Trophoblast cell (in vitro differentiated cells and primary cell): ENCODE results near the gene TMEM45A.

Experiments used
- DNase-seq, 2 donors: peaks; one replicate each; pipeline ENCODE4 v3.0.0-alpha.2; 2016
- H2AFZ ChIP-seq: 2 replicates; pipeline ENCODE4 v1.6.1; 2013; ENCODE audit warnings: low read length, moderate library complexity, mild to moderate bottlenecking; ENCODE audit not compliant: insufficient read depth, poor library complexity
- H2AK5ac ChIP-seq: 2 replicates; pipeline ENCODE4 v1.6.1; 2013; ENCODE audit warnings: mild to moderate bottlenecking, low read length
- H2BK120ac ChIP-seq: 2 replicates; pipeline ENCODE4 v1.6.1; 2013; ENCODE audit warnings: low read length, mild to moderate bottlenecking, moderate library complexity; ENCODE audit not compliant: insufficient read depth, poor library complexity
- H2BK12ac ChIP-seq: 2 replicates; pipeline ENCODE4 v1.6.1; 2013; ENCODE audit warnings: mild to moderate bottlenecking, low read length, moderate library complexity
- H2BK5ac ChIP-seq: 2 replicates; pipeline ENCODE4 v1.6.1; 2013; ENCODE audit warnings: low read length, low read depth, moderate library complexity, mild to moderate bottlenecking; ENCODE audit not compliant: poor library complexity
- H3K14ac ChIP-seq: 2 replicates; pipeline ENCODE4 v1.6.1; 2013; ENCODE audit warnings: mild to moderate bottlenecking, low read length
- H3K18ac ChIP-seq: 2 replicates; pipeline ENCODE4 v1.6.1; 2013; ENCODE audit warnings: mild to moderate bottlenecking, low read length
- H3K23ac ChIP-seq: 2 replicates; pipeline ENCODE4 v1.6.1; 2013; ENCODE audit warnings: low read length
- H3K27ac ChIP-seq: 2 replicates; pipeline ENCODE4 v1.5.1; 2013; ENCODE audit warnings: low read depth, mild to moderate bottlenecking, inconsistent platforms, low read length, moderate library complexity
- H3K27me3 ChIP-seq: 2 replicates; pipeline ENCODE4 v1.6.1; 2013; ENCODE audit warnings: inconsistent platforms, mild to moderate bottlenecking, low read length, moderate library complexity; ENCODE audit not compliant: insufficient read depth
- H3K36me3 ChIP-seq, 2 experiments: 1 replicate in 1 of 2; 2 replicates in 1 of 2; pipeline ENCODE4 v1.6.1; 2013; ENCODE audit warnings: low read length in 2 of 2, mild to moderate bottlenecking in 2 of 2, moderate library complexity in 1 of 2; ENCODE audit not compliant: insufficient read depth in 2 of 2, control insufficient read depth in 1 of 2
- H3K4ac ChIP-seq: 2 replicates; pipeline ENCODE4 v1.6.1; 2013; ENCODE audit warnings: low read depth, mild to moderate bottlenecking, low read length, moderate library complexity
- H3K4me1 ChIP-seq, 2 experiments: 1 replicate in 1 of 2; 2 replicates in 1 of 2; pipeline ENCODE4 v1.6.1; 2013; ENCODE audit warnings: low read length in 2 of 2, mild to moderate bottlenecking in 2 of 2, moderate library complexity in 1 of 2; ENCODE audit not compliant: insufficient read depth in 2 of 2, control insufficient read depth in 1 of 2
- H3K4me2 ChIP-seq: 2 replicates; pipeline ENCODE4 v1.6.1; 2013; ENCODE audit warnings: inconsistent platforms, mild to moderate bottlenecking, low read length, moderate library complexity
- H3K4me3 ChIP-seq: 2 replicates; pipeline ENCODE4 v1.5.1; 2013; ENCODE audit warnings: mild to moderate bottlenecking, low read depth, low read length, inconsistent platforms
- H3K79me1 ChIP-seq: one replicate; pipeline ENCODE4 v1.6.1; 2013; ENCODE audit warnings: low read length
- H3K79me2 ChIP-seq: 2 replicates; pipeline ENCODE4 v1.6.1; 2013; ENCODE audit warnings: low read length, mild to moderate bottlenecking; ENCODE audit not compliant: control insufficient read depth, insufficient read depth, poor library complexity
- H3K9ac ChIP-seq: 2 replicates; pipeline ENCODE4 v1.6.1; 2013; ENCODE audit warnings: mild to moderate bottlenecking, low read length
- H3K9me3 ChIP-seq: 2 replicates; pipeline ENCODE4 v1.6.1; 2013; ENCODE audit warnings: low read depth, mild to moderate bottlenecking, control low read depth, inconsistent platforms, low read length; ENCODE audit not compliant: insufficient read depth
- H4K12ac ChIP-seq: 2 replicates; pipeline ENCODE4 v1.6.1; 2013; ENCODE audit warnings: low read depth, mild to moderate bottlenecking, low read length, moderate library complexity
- H4K8ac ChIP-seq: 2 replicates; pipeline ENCODE4 v1.6.1; 2013; ENCODE audit warnings: low read depth, mild to moderate bottlenecking, low read length, moderate library complexity
- H4K91ac ChIP-seq: one replicate; pipeline ENCODE4 v1.6.1; 2013; ENCODE audit warnings: low read depth, mild to moderate bottlenecking, low read length, moderate library complexity
- WGBS: extraction: QIAGEN DNeasy Blood & Tissue Kit; methylation state at CpG from one replicate; pipeline ENCODE4 v1.1.7; 2013; ENCODE audit warnings: missing lambda C conversion rate; ENCODE audit not compliant: insufficient read length, insufficient coverage; ENCODE audit errors: extremely low coverage; 5-methylcytosine and 5-hydroxymethylcytosine counted together

TMEM45A gene

DNA sequence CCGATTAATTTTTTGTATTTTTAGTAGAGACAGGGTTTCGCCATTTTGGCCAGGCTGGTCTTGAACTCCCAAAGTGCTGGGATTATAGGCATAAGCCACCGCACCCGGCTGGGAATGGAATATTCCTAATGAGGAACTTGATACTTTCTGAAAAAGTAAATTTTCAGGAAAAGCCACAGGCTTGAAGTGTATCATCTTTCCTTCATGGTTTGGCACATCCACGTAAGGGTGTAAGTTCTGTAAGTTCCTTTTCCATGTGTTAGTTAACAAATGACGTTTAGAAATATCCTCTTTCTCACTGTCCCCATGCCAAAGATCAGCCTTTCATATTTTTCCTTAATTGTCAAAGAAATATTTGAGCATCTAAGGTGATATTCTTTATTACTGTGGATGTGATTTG is 24.9 kb downstream of the TMEM45A start:
- Histone ChIP-seq H4K91ac (no peak overlapping the region), H3K4me2 (no peak overlapping the region), H3K18ac (no peak overlapping the region), H2AK5ac (no peak overlapping the region), H3K14ac (no peak overlapping the region), H3K27ac (no peak overlapping the region), H3K4ac (no peak overlapping the region), H4K8ac (no peak overlapping the region), H2AFZ (no peak overlapping the region), H3K4me1 (no peaks in the 10 kb centered on the region), H2BK5ac (no peak overlapping the region), H3K27me3 (no peaks in the 10 kb centered on the region), H3K9me3 (peaks cover 2% of the 10 kb centered on the region), H3K79me2 (no peaks in the 10 kb centered on the region), H2BK12ac (no peak overlapping the region), H3K4me3 (no peak overlapping the region), H4K12ac (no peak overlapping the region), H3K23ac (no peak overlapping the region), H3K79me1 (no peaks in the 10 kb centered on the region), H3K9ac (no peak overlapping the region), H3K36me3 (peaks cover 0 to 3% of the 10 kb centered on the region in 2 experiments), H2BK120ac (no peak overlapping the region)
- DNase-seq = no peak
- WGBS = no CpG with 5 or more reads among the region's 6 CpGs

DNA sequence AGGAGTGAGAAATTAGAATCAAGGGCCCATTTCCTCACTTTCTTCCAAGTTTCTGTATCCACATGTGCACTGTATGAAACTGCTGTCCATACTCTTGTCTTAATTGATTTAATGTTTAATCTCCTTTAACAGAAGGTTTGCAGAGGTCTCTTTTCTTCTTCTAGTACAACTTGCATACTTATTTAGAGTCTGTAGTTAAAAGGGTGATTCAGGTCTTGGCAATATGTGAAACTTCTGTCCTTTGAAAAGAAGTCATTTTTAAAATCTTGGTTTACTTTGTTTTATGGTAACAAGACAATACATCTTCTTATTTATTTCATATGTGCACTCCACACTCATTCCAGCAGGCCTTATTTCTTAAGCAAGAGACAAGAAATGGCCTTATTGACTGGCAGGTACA is 25.8 kb downstream of the TMEM45A start:
- Histone ChIP-seq H3K4me3 (no peak overlapping the region), H4K8ac (no peak overlapping the region), H3K36me3 (peaks cover 0 to 3% of the 10 kb centered on the region in 2 experiments)

DNA sequence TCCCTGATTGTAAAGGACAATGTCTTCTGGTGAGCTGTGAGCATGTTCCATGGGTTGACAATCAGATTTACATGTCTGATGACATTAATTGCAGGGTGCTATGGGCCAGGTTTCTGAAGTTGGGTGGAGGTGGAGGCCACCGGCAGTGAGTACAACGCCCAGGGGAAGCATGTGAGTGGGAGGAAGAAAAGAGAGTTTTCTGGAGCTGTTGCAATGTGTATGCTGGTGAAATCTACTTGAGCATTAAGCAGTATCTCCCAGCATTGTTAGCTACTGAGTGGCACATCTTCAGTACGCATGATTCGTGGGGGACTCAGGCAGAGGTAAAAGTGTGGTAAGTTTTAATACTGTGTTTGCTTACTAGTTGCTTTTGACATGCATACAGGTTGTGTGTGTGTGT is 26.6 kb downstream of the TMEM45A start:
- no peak overlapping the region for H2AK5ac ChIP-seq
- no peak overlapping the region for H3K14ac ChIP-seq
- no peaks in the 10 kb centered on the region for H3K79me2 ChIP-seq
- H2AFZ ChIP-seq = no peak overlapping the region
- H3K23ac ChIP-seq = no peak overlapping the region
- H3K4me1 ChIP-seq = no peaks in the 10 kb centered on the region
- no peak overlapping the region for H3K18ac ChIP-seq
- DNase-seq = peak in 1 of 2 donors; percentile 39
- no peak overlapping the region for H3K9ac ChIP-seq
- H3K4me2 ChIP-seq = no peak overlapping the region
- no peak overlapping the region for H4K12ac ChIP-seq
- no peaks in the 10 kb centered on the region for H3K79me1 ChIP-seq
- H3K9me3 ChIP-seq = peaks cover 2% of the 10 kb centered on the region
- no peak overlapping the region for H2BK120ac ChIP-seq
- no peak overlapping the region for H4K91ac ChIP-seq
- no peaks in the 10 kb centered on the region for H3K27me3 ChIP-seq
- no peak overlapping the region for H4K8ac ChIP-seq
- H3K36me3 ChIP-seq = peaks cover 0 to 3% of the 10 kb centered on the region in 2 experiments
- H2BK12ac ChIP-seq = no peak overlapping the region
- no peak overlapping the region for H3K4ac ChIP-seq
- no peak overlapping the region for H2BK5ac ChIP-seq
- WGBS = no CpG with 5 or more reads among the region's 4 CpGs
- no peak overlapping the region for H3K27ac ChIP-seq
- no peak overlapping the region for H3K4me3 ChIP-seq

More for the DNA sequence above, 25.8 kb downstream of the TMEM45A start:
- H3K27ac ChIP-seq = no peak overlapping the region
- no peak overlapping the region for H2AK5ac ChIP-seq
- DNase-seq = no peak
- H3K23ac ChIP-seq = no peak overlapping the region
- H4K91ac ChIP-seq = no peak overlapping the region
- H3K4me1 ChIP-seq = no peaks in the 10 kb centered on the region
- H3K4me2 ChIP-seq = no peak overlapping the region
- H3K9me3 ChIP-seq = peaks cover 2% of the 10 kb centered on the region
- H3K4ac ChIP-seq = no peak overlapping the region
- no peaks in the 10 kb centered on the region for H3K27me3 ChIP-seq
- no peak overlapping the region for H2AFZ ChIP-seq
- no peak overlapping the region for H2BK5ac ChIP-seq
- H3K14ac ChIP-seq = no peak overlapping the region
- H3K79me1 ChIP-seq = no peaks in the 10 kb centered on the region
- H2BK12ac ChIP-seq = no peak overlapping the region
- no peak overlapping the region for H4K12ac ChIP-seq
- no peak overlapping the region for H2BK120ac ChIP-seq
- no peaks in the 10 kb centered on the region for H3K79me2 ChIP-seq
- H3K18ac ChIP-seq = no peak overlapping the region
- no peak overlapping the region for H3K9ac ChIP-seq

DNA sequence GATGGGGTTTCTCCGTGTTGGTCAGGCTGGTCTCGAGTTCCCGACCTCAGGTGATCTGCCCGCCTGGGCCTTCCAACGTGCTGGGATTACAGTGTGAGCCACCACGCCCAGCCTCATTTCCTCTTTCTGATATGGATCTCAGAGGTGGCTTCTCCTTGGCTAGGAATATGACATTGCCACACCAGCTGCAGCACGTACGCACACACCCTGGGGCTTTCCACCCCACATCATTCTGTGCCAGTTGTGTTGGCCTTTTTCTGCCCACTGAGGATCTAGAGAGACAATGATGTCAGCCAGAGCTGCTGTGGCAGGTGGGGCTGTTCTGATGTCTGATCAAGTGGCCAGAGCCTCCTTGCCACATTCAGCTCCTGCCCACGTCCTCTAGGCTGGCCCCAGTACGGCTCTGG is 29.0 kb downstream of the TMEM45A start:
- no peak overlapping the region for H3K18ac ChIP-seq

More for the DNA sequence above, 29.0 kb downstream of the TMEM45A start:
- Histone ChIP-seq H3K4me3 (no peak overlapping the region), H3K27me3 (no peaks in the 10 kb centered on the region), H2BK5ac (no peak overlapping the region), H2BK120ac (no peak overlapping the region), H3K9me3 (peaks cover 2% of the 10 kb centered on the region), H4K8ac (no peak overlapping the region), H4K91ac (no peak overlapping the region), H3K36me3 (peaks cover 0 to 3% of the 10 kb centered on the region in 2 experiments), H3K14ac (no peak overlapping the region), H2BK12ac (no peak overlapping the region), H3K4me1 (peaks cover 7 to 8% of the 10 kb centered on the region in 2 experiments), H3K23ac (no peak overlapping the region), H3K79me1 (peaks cover 8% of the 10 kb centered on the region), H3K9ac (no peak overlapping the region), H3K4ac (no peak overlapping the region), H3K27ac (no peak overlapping the region), H4K12ac (no peak overlapping the region), H2AK5ac (no peak overlapping the region), H3K79me2 (no peaks in the 10 kb centered on the region), H3K4me2 (no peak overlapping the region), H2AFZ (no peak overlapping the region)
- no CpG with 5 or more reads among the region's 10 CpGs for WGBS
- peak; percentile 54 to 75 for DNase-seq
